H9 (cell line): ENCODE data around the gene GRIK4. TPM values are rescaled to one million over a fixed set of nuclear protein-coding genes. Genes with fewer than 3 reads are reported as not detected.

Experiments
- DNase-seq: peaks from one replicate; pipeline ENCODE4 v3.0.0-alpha.2; 2017
- H2AFZ ChIP-seq: one replicate; pipeline ENCODE4 v1.6.1; 2013; ENCODE audit warnings: mild to moderate bottlenecking, low read length, control low read depth, moderate library complexity
- H2AK5ac ChIP-seq: 2 replicates; pipeline ENCODE4 v1.6.1; 2013; ENCODE audit warnings: low read length, control low read depth, mixed read lengths; ENCODE audit not compliant: insufficient read length
- H2BK120ac ChIP-seq: one replicate; pipeline ENCODE4 v1.6.1; 2013; ENCODE audit warnings: low read depth, mild to moderate bottlenecking, low read length, control low read depth, inconsistent platforms; ENCODE audit not compliant: poor library complexity, severe bottlenecking
- H2BK12ac ChIP-seq: 2 replicates; pipeline ENCODE4 v1.6.1; 2013; ENCODE audit warnings: low read length, control low read depth, mixed read lengths, low read depth; ENCODE audit not compliant: insufficient read length
- H2BK15ac ChIP-seq: 2 replicates; pipeline ENCODE4 v1.6.1; 2013; ENCODE audit warnings: low read depth, low read length, control low read depth
- H2BK20ac ChIP-seq: one replicate; pipeline ENCODE4 v1.6.1; 2013; ENCODE audit warnings: low read depth, mild to moderate bottlenecking, low read length, control low read depth, inconsistent platforms; ENCODE audit not compliant: poor library complexity, severe bottlenecking
- H2BK5ac ChIP-seq: 2 replicates; pipeline ENCODE4 v1.6.1; 2013; ENCODE audit warnings: low read length, control low read depth, mixed read lengths; ENCODE audit not compliant: insufficient read length
- H3K14ac ChIP-seq: 2 replicates; pipeline ENCODE4 v1.6.1; 2013; ENCODE audit warnings: low read length, control low read depth; ENCODE audit not compliant: insufficient read depth
- H3K18ac ChIP-seq: 2 replicates; pipeline ENCODE4 v1.6.1; 2013; ENCODE audit warnings: low read depth, mild to moderate bottlenecking, mixed read lengths, low read length, control low read depth; ENCODE audit not compliant: insufficient read length
- H3K23ac ChIP-seq: 2 replicates; pipeline ENCODE4 v1.6.1; 2013; ENCODE audit warnings: low read length, control low read depth, mixed read lengths, low read depth; ENCODE audit not compliant: insufficient read length
- H3K23me2 ChIP-seq: 2 replicates; pipeline ENCODE4 v1.6.1; 2013; ENCODE audit warnings: low read depth, mild to moderate bottlenecking, mixed read lengths, low read length, control low read depth; ENCODE audit not compliant: insufficient read length, poor library complexity, severe bottlenecking
- H3K27ac ChIP-seq: 2 replicates; pipeline ENCODE4 v1.5.1; 2013; ENCODE audit warnings: low read length, control low read depth, mixed read lengths, low read depth; ENCODE audit not compliant: insufficient read length
- H3K27me3 ChIP-seq: 2 replicates; pipeline ENCODE4 v1.6.1; 2013; ENCODE audit warnings: low read length, control low read depth, inconsistent platforms; ENCODE audit not compliant: insufficient read depth
- H3K4ac ChIP-seq: 2 replicates; pipeline ENCODE4 v1.6.1; 2013; ENCODE audit warnings: low read depth, mild to moderate bottlenecking, control low read depth, inconsistent platforms, low read length, moderate library complexity
- H3K4me1 ChIP-seq: 2 replicates; pipeline ENCODE4 v1.6.1; 2013; ENCODE audit warnings: low read length, control low read depth, inconsistent platforms; ENCODE audit not compliant: insufficient read depth
- H3K4me2 ChIP-seq: 2 replicates; pipeline ENCODE4 v1.6.1; 2013; ENCODE audit warnings: low read length, control low read depth, mixed read lengths; ENCODE audit not compliant: insufficient read length, insufficient read depth
- H3K56ac ChIP-seq: 2 replicates; pipeline ENCODE4 v1.6.1; 2013; ENCODE audit warnings: low read depth, mild to moderate bottlenecking, mixed read lengths, low read length, control low read depth; ENCODE audit not compliant: insufficient read length
- H3K79me1 ChIP-seq: 2 replicates; pipeline ENCODE4 v1.6.1; 2013; ENCODE audit warnings: low read depth, mild to moderate bottlenecking, moderate library complexity, low read length, control low read depth, inconsistent platforms; ENCODE audit not compliant: insufficient read depth, poor library complexity, severe bottlenecking
- H3K79me2 ChIP-seq: 2 replicates; pipeline ENCODE4 v1.6.1; 2013; ENCODE audit warnings: low read length, control low read depth, inconsistent platforms; ENCODE audit not compliant: insufficient read depth
- H3K9ac ChIP-seq: 2 replicates; pipeline ENCODE4 v1.6.1; 2013; ENCODE audit warnings: low read length, control low read depth, mixed read lengths; ENCODE audit not compliant: insufficient read length; ENCODE audit errors: extremely low read depth
- H3K9me3 ChIP-seq: one replicate; pipeline ENCODE4 v1.6.1; 2013; ENCODE audit warnings: low read depth, low read length, inconsistent platforms; ENCODE audit not compliant: control insufficient read depth
- H3T11ph ChIP-seq: one replicate; pipeline ENCODE4 v1.6.1; 2013; ENCODE audit warnings: mild to moderate bottlenecking, low read length, control low read depth, inconsistent platforms
- H4K20me1 ChIP-seq: one replicate; pipeline ENCODE4 v1.6.1; 2013; ENCODE audit not compliant: control insufficient read depth, insufficient read length, insufficient read depth
- H4K5ac ChIP-seq: 2 replicates; pipeline ENCODE4 v1.6.1; 2013; ENCODE audit warnings: low read depth, mild to moderate bottlenecking, mixed read lengths, low read length, control low read depth; ENCODE audit not compliant: insufficient read length
- H4K8ac ChIP-seq: replicated peaks from 2 replicates; pipeline ENCODE4 v1.6.1; 2013; ENCODE audit warnings: low read length, control low read depth, mixed read lengths, low read depth; ENCODE audit not compliant: insufficient read length
- H4K91ac ChIP-seq: 2 replicates; pipeline ENCODE4 v1.6.1; 2013; ENCODE audit warnings: low read depth, mild to moderate bottlenecking, moderate library complexity, mixed read lengths, low read length, control low read depth; ENCODE audit not compliant: insufficient read length
- H3K27ac Mint-ChIP-seq, 3 experiments: 2 replicates in 2 of 3; 3 replicates in 1 of 3; pipeline ENCODE4 v1.8.0; 2020 to 2021; ENCODE audit warnings: mixed read lengths in 3 of 3, mild to moderate bottlenecking in 1 of 3, moderate library complexity in 1 of 3
- H3K27me3 Mint-ChIP-seq: 2 replicates; pipeline ENCODE4 v1.8.0; 2021; ENCODE audit warnings: low read depth, mild to moderate bottlenecking, moderate library complexity, mixed read lengths
- H3K36me3 Mint-ChIP-seq, 3 experiments: 2 replicates in 2 of 3; 3 replicates in 1 of 3; pipeline ENCODE4 v1.8.0; 2020 to 2021; ENCODE audit warnings: low read depth in 3 of 3, mixed read lengths in 3 of 3; ENCODE audit not compliant: insufficient read depth in 1 of 3
- H3K4me1 Mint-ChIP-seq, 2 experiments: 2 replicates each; pipeline ENCODE4 v1.8.0; 2020; ENCODE audit warnings: mixed read lengths in 2 of 2
- H3K4me3 Mint-ChIP-seq, 2 experiments: 2 replicates in 1 of 2; 3 replicates in 1 of 2; pipeline ENCODE4 v1.8.0; 2020 to 2021; ENCODE audit warnings: mild to moderate bottlenecking in 2 of 2, mixed read lengths in 2 of 2, moderate library complexity in 1 of 2
- H3K9me3 Mint-ChIP-seq, 2 experiments: 2 replicates in 1 of 2; 3 replicates in 1 of 2; pipeline ENCODE4 v1.8.0; 2020; ENCODE audit warnings: mild to moderate bottlenecking in 2 of 2, mixed read lengths in 2 of 2, moderate library complexity in 1 of 2
- WGBS: extraction: QIAGEN DNeasy Blood & Tissue Kit; methylation state at CpG from one replicate; pipeline ENCODE4 v1.1.7; 2013; ENCODE audit warnings: missing lambda C conversion rate, low lambda C conversion rate, mixed read lengths; ENCODE audit not compliant: insufficient read length; ENCODE audit errors: extremely low coverage; 5-methylcytosine and 5-hydroxymethylcytosine counted together
- total RNA-seq: library from RNA; stranded (reverse); gene quantifications from 2 replicates; pipeline ENCODE4 v1.2.1, GENCODE V29; 2021
- TF ChIP-seq, protein P1 (sequence below): fragments of 200-600 bp; sonication (generic); conservative IDR thresholded peaks from 3 replicates; pipeline ENCODE4 v1.8.0; 2021; ENCODE audit warnings: antibody characterized with exemption, mild to moderate bottlenecking

The GRIK4 gene
- total RNA-seq, 1 experiment from 2014 or later = 2.3 TPM

DNA sequence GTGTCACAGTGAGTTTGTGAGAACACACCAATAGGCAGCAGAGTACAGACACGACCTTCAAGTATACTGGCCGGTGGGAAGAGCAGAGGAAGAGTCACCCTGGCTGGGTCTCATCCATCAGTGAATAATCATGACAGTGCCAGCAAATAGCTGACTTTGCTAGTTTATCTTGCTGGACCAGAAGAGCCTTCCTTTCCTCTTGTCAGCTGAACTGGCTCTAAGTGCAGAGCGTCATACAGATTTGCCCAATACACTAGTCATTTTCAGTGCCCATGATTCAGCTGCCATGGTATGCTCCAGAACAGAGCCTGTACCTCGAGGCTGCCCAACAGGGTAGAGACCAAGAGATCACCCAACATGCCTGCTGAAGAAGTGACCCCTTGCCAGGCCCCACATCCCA lies 429.5 kb downstream of the GRIK4 start:
- no peak overlapping the region for H3K14ac ChIP-seq
- Mint-ChIP-seq H3K36me3 (peaks cover 9 to 13% (median 11%) of the 10 kb centered on the region in 3 experiments), H3K27ac (no peak overlapping the region), H3K27me3 (peaks cover 2% of the 10 kb centered on the region; the same call in 1 of the 2 replicates), H3K4me3 (no peak overlapping the region), H3K4me1 (peaks cover 18 to 21% of the 10 kb centered on the region in 2 experiments), H3K9me3 (peaks cover 15 to 20% of the 10 kb centered on the region in 2 experiments)
- H2BK15ac ChIP-seq = no peak overlapping the region
- no peak overlapping the region for H3K56ac ChIP-seq
- no peak overlapping the region for H4K91ac ChIP-seq
- H3K4me1 ChIP-seq = no peaks in the 10 kb centered on the region; the same call in 1 of the 2 replicates
- H2AFZ ChIP-seq = no peak overlapping the region
- no peak overlapping the region for H3K18ac ChIP-seq
- no peak overlapping the region for H2BK5ac ChIP-seq
- H3K23ac ChIP-seq = no peak overlapping the region
- no peak overlapping the region for H2BK12ac ChIP-seq
- TF ChIP-seq, protein P1, sequence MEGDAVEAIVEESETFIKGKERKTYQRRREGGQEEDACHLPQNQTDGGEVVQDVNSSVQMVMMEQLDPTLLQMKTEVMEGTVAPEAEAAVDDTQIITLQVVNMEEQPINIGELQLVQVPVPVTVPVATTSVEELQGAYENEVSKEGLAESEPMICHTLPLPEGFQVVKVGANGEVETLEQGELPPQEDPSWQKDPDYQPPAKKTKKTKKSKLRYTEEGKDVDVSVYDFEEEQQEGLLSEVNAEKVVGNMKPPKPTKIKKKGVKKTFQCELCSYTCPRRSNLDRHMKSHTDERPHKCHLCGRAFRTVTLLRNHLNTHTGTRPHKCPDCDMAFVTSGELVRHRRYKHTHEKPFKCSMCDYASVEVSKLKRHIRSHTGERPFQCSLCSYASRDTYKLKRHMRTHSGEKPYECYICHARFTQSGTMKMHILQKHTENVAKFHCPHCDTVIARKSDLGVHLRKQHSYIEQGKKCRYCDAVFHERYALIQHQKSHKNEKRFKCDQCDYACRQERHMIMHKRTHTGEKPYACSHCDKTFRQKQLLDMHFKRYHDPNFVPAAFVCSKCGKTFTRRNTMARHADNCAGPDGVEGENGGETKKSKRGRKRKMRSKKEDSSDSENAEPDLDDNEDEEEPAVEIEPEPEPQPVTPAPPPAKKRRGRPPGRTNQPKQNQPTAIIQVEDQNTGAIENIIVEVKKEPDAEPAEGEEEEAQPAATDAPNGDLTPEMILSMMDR = no peak
- no CpG with 5 or more reads among the region's 4 CpGs for WGBS
- no peaks in the 10 kb centered on the region for H3K27me3 ChIP-seq
- no peak overlapping the region for H3K4ac ChIP-seq
- H3K79me2 ChIP-seq = no peaks in the 10 kb centered on the region
- H2BK20ac ChIP-seq = no peak overlapping the region
- no peaks in the 10 kb centered on the region for H3K79me1 ChIP-seq
- H3T11ph ChIP-seq = no peak overlapping the region
- H3K9me3 ChIP-seq = peaks cover 6% of the 10 kb centered on the region
- H4K5ac ChIP-seq = no peak overlapping the region
- no peak overlapping the region for H3K27ac ChIP-seq
- H4K20me1 ChIP-seq = no peaks in the 10 kb centered on the region
- no peak overlapping the region for H2AK5ac ChIP-seq
- H3K4me2 ChIP-seq = no peak overlapping the region
- H4K8ac ChIP-seq = no peak overlapping the region
- no peak overlapping the region for H3K9ac ChIP-seq
- no peaks in the 10 kb centered on the region for H3K23me2 ChIP-seq
- DNase-seq = no peak
- H2BK120ac ChIP-seq = no peak overlapping the region
